PC-3 (cell line): ENCODE measurements around the gene VPS52.

Source experiments
- CTCF ChIP-seq: fragments of 300-600 bp; sonication (generic); conservative IDR thresholded peaks from 2 replicates; pipeline ENCODE4 v1.5.1; 2017; ENCODE audit warnings: antibody characterized with exemption, low read depth, mild to moderate bottlenecking, low read length
- EZH2phosphoT487 ChIP-seq: fragments of 300-600 bp; sonication (generic); IDR thresholded peaks from 2 replicates; pipeline ENCODE4 v1.6.1; 2018; ENCODE audit warnings: mild to moderate bottlenecking, antibody characterized with exemption, low read length, borderline replicate concordance

DNA sequence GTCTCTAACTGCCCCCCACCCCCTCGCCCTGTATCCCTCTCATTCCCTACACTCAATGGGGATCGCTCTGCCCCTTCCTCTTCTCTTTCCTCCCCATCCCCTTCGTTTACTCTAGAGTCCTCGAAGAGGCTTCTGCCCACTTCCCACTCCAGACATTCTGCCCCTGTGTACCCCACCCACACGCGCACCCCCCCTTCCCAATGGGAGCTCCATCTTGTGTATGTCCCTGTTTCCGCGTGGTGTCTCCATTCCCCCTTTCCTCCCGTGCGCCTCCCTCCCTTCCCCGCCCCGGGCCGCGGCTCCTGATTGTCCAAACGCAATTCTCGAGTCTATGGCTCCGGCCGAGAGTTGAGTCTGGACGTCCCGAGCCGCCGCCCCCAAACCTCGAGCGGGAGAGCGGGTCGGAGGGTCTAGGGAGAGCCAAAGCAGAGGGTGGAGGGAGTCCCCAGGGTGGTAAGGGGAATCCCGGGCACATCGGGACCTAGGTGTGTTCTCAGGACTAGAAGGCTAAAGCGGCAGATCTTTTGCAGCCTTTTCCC is 64.1 kb downstream of the VPS52 start:
- TF ChIP-seq CTCF (no peak), EZH2phosphoT487 (no peak)
